Duodenal mucosa (tissue), 2 donors: Measurements from ENCODE around the gene HECTD4.
"Not testable (repeated sequence)": the region's sequence is repeated elsewhere in the genome, so short reads cannot be mapped to it uniquely, and the experiment has no call there.

Experiments used
- H3K27ac ChIP-seq: one replicate; pipeline ENCODE4 v1.7.0; 2013; ENCODE audit warnings: low read depth, low read length
- H3K27me3 ChIP-seq, 2 donors: one replicate each; pipeline ENCODE4 v1.7.0; 2013; ENCODE audit warnings: low read length in 2 of 2, control low read depth in 1 of 2; ENCODE audit not compliant: insufficient read depth in 2 of 2, control insufficient read depth in 1 of 2
- H3K36me3 ChIP-seq, 2 donors: one replicate each; pipeline ENCODE4 v1.7.0; 2013; ENCODE audit warnings: low read length in 2 of 2, control low read depth in 1 of 2; ENCODE audit not compliant: insufficient read depth in 2 of 2, control insufficient read depth in 1 of 2
- H3K4me1 ChIP-seq, 2 donors: one replicate each; pipeline ENCODE4 v1.7.0; 2013; ENCODE audit warnings: low read length in 2 of 2, control low read depth in 1 of 2; ENCODE audit not compliant: insufficient read depth in 2 of 2, control insufficient read depth in 1 of 2
- H3K4me3 ChIP-seq, 2 donors: one replicate each; pipeline ENCODE4 v1.7.0; 2013; ENCODE audit warnings: low read length in 2 of 2, low read depth in 1 of 2
- H3K9ac ChIP-seq, 2 donors: one replicate each; pipeline ENCODE4 v1.7.0; 2013; ENCODE audit warnings: low read length in 2 of 2, low read depth in 1 of 2
- H3K9me3 ChIP-seq, 2 donors: one replicate each; pipeline ENCODE4 v1.7.0; 2013; ENCODE audit warnings: low read length in 2 of 2, control low read depth in 1 of 2; ENCODE audit not compliant: control insufficient read depth in 1 of 2

Gene HECTD4

DNA sequence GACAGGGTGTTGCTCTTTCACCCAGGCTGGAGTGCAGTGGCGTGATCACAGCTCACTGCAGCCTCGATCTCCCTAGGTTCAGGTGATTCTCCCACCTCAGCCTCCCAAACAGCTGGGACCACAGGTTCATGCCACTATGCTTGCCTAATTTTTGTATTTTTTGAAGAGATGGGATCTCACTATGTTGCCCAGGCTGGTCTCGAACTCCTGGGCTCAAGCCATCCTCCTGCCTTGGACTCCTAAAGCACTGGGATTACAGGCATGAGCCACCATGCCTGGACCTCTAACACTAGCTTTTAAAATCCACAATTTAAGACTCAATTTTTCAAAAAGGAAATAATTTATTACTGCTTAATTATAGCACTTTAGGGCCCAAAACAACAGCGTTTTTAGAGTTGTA, 149.0 kb downstream of the HECTD4 start:
- no peak overlapping the region for H3K4me3 ChIP-seq
- H3K4me1 ChIP-seq = no peaks in the 10 kb centered on the region
- peaks cover 45 to 88% of the 10 kb centered on the region in 2 donors for H3K36me3 ChIP-seq
- no peaks in the 10 kb centered on the region for H3K9me3 ChIP-seq
- no peaks in the 10 kb centered on the region for H3K27me3 ChIP-seq
- no peak overlapping the region for H3K27ac ChIP-seq
- H3K9ac ChIP-seq = no peak overlapping the region

DNA sequence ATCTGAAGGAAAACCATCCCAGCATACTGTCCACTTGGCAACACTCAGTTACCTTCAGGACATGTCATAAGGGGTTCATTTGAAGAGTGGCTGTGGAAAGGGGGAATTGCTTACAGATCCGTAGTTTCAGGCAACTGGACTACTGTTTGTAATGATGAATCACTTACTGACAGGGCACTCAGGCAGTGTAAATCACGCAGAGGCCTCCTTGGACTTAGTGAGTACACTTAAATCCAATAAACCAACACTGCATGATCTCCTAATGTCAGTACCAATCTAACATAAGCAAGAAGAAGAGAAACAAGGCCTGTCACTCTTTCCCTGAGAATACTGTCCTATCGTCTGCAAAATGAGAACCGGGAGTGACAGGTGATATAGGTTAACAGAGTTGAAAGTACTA, 152.1 kb downstream of the HECTD4 start:
- Histone ChIP-seq H3K4me1 (no peaks in the 10 kb centered on the region), H3K9me3 (no peaks in the 10 kb centered on the region), H3K9ac (no peak overlapping the region), H3K27me3 (no peaks in the 10 kb centered on the region), H3K36me3 (peaks cover 37 to 85% of the 10 kb centered on the region in 2 donors), H3K4me3 (no peak overlapping the region), H3K27ac (no peak overlapping the region)

DNA sequence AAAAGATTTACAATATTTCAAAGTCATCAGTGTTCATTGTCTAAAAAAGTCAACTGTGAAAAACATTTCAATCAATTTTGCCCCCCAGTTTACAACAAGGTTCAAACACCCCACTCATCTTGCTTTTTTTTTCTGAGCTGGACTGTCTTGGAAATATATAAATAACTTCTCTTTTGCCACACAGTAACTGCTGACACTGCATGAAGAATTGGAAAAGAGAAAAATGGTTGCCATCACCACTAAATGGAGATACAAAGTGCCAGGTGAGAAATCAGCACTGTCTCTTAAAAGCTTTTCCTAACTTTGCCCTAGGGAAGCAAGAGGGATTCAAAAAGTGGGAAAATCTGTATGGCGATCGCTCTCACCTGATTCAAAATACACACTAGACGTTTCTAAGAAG, 155.5 kb downstream of the HECTD4 start:
- peaks cover 30 to 68% of the 10 kb centered on the region in 2 donors for H3K36me3 ChIP-seq

DNA sequence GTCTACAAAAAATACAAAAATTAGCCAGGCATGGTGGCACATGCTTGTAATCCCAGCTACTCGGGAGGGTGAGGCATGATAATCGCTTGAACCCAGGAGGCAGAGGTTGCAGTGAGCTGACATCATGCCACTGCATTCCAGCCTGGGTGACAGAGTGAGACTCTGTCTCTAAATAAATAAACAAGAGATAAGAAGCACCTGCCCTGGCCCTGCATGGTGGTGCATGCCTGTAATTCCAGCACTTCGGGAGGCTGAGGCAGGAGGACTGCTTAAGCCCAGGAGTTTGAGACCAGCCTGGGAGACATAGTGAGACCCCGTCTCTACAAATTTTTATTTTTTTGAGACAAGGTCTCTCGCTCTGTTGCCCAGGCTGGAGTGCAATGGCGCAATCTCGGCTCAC, 161.6 kb downstream of the HECTD4 start:
- peaks cover 10 to 24% of the 10 kb centered on the region in 2 donors for H3K36me3 ChIP-seq
- not testable (repeated sequence) for H3K4me3 ChIP-seq

More for the DNA sequence above, 155.5 kb downstream of the HECTD4 start:
- Histone ChIP-seq H3K9ac (no peak overlapping the region), H3K4me1 (no peaks in the 10 kb centered on the region), H3K4me3 (no peak overlapping the region), H3K9me3 (no peaks in the 10 kb centered on the region), H3K27me3 (no peaks in the 10 kb centered on the region), H3K27ac (no peak overlapping the region)

DNA sequence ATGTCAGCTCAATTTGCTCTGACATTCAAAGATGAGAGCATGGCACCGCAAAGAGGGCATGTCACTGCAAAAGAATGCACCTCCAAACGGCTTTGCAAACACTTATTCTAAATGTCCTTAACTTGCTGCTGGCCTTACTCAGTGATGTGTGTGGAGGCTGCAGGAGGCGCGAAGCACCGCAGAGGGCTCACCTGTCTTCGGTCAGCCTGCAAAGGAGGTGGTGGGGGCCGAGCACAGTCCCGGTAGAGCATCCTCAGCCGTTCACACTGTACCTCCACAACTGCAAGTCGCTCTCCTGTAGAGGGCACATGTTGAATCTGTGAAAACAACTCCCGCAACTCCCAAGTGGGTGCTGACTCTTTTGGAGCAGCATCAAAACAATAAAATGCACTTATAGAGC, 163.0 kb downstream of the HECTD4 start:
- H3K4me1 ChIP-seq = no peaks in the 10 kb centered on the region
- no peaks in the 10 kb centered on the region for H3K27me3 ChIP-seq
- H3K27ac ChIP-seq = no peak overlapping the region
- H3K9ac ChIP-seq = no peak overlapping the region
- peaks cover 17 to 27% of the 10 kb centered on the region in 2 donors for H3K36me3 ChIP-seq
- no peak overlapping the region for H3K4me3 ChIP-seq
- H3K9me3 ChIP-seq = no peaks in the 10 kb centered on the region

More for the DNA sequence above, 161.6 kb downstream of the HECTD4 start:
- H3K27me3 ChIP-seq, H3K9me3 ChIP-seq, H3K27ac ChIP-seq, H3K4me1 ChIP-seq, H3K9ac ChIP-seq: not testable (repeated sequence)

DNA sequence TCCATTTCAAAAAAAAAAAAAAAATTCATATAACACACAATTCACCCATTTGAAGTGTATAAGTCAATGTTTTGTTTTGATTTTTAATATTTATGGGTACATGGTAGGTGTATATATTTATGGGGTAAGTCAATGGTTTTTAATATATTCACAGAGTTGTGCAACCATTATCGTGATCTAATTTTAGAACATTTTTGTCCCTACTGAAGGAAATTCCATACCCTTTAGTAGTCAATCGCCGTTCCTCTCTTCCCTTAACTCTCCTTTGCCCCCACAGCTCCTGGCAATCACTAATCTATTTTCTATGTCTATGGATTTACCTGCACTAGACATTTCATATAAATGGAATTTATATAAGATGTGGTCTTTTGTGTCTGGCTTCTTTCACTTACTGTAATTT, 164.1 kb downstream of the HECTD4 start:
- Histone ChIP-seq H3K4me3 (no peak overlapping the region), H3K27ac (no peak overlapping the region), H3K27me3 (no peaks in the 10 kb centered on the region), H3K9me3 (no peaks in the 10 kb centered on the region), H3K9ac (no peak overlapping the region), H3K4me1 (no peaks in the 10 kb centered on the region), H3K36me3 (peaks cover 19 to 30% of the 10 kb centered on the region in 2 donors)

DNA sequence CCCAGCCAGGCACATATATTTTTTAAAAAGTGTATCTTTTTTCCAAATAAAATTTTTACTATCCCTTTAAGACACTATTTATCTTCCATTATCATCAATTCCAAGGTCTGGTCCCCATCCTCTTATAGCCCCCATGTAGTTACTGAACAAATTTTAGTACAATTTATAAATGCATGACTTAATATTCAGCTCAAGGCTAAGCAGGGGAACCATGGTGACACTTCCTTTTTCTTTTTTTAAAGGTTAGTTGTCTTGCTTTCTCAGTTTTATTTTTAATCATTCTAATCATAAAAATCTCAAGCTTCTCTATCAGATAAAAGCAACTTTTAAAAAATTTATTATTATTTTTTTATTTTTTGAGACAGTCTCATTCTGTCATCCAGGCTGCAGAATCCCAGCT, 164.6 kb downstream of the HECTD4 start:
- Histone ChIP-seq H3K9me3 (no peaks in the 10 kb centered on the region), H3K4me1 (no peaks in the 10 kb centered on the region), H3K4me3 (no peak overlapping the region), H3K27me3 (no peaks in the 10 kb centered on the region), H3K9ac (no peak overlapping the region), H3K36me3 (peaks cover 19 to 26% of the 10 kb centered on the region in 2 donors), H3K27ac (no peak overlapping the region)

DNA sequence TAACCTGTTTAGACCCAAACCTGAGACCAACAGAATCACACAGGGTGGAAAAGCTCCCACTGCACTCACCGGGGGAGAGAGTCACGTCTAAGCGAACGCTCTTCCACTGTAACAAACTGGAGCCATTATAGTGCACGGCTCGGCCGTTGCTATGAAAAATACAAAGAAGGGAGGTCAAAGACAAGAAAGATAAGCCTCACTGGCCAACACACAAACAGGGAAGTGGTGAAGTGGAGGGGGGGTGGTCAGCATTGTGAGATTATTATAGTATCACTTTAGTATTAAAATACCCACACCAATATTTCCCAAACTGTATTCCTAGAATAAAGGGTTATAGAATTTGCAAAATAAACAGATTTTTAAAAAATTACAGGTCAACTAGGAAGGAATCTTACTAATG, 166.0 kb downstream of the HECTD4 start:
- Histone ChIP-seq H3K27ac (no peak overlapping the region), H3K9me3 (no peaks in the 10 kb centered on the region), H3K4me3 (no peak overlapping the region), H3K4me1 (no peaks in the 10 kb centered on the region), H3K27me3 (no peaks in the 10 kb centered on the region), H3K9ac (no peak overlapping the region), H3K36me3 (peaks cover 28 to 40% of the 10 kb centered on the region in 2 donors)

DNA sequence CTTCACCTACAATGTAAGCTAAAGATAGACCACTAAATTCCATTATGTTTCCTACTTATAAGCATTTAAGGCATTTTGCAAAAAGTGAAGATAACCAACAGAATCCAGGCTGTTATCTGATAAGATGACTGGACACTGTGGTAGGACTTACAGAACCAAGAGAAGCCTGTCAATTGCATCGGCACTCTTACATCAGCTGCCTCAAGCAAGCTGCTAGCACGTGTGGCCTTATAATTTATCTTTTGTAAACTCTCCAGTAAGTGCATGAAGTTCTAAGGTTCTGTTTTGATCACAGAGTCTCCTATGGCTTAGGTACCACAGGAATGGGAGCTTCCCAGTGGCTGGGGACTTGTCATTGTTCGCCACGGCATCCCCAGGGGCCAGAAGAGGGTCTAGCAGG, 168.2 kb downstream of the HECTD4 start:
- H3K27ac ChIP-seq = no peak overlapping the region
- no peaks in the 10 kb centered on the region for H3K4me1 ChIP-seq
- H3K9me3 ChIP-seq = no peaks in the 10 kb centered on the region
- no peaks in the 10 kb centered on the region for H3K27me3 ChIP-seq
- H3K36me3 ChIP-seq = peaks cover 36 to 58% of the 10 kb centered on the region in 2 donors
- no peak overlapping the region for H3K4me3 ChIP-seq
- no peak overlapping the region for H3K9ac ChIP-seq

DNA sequence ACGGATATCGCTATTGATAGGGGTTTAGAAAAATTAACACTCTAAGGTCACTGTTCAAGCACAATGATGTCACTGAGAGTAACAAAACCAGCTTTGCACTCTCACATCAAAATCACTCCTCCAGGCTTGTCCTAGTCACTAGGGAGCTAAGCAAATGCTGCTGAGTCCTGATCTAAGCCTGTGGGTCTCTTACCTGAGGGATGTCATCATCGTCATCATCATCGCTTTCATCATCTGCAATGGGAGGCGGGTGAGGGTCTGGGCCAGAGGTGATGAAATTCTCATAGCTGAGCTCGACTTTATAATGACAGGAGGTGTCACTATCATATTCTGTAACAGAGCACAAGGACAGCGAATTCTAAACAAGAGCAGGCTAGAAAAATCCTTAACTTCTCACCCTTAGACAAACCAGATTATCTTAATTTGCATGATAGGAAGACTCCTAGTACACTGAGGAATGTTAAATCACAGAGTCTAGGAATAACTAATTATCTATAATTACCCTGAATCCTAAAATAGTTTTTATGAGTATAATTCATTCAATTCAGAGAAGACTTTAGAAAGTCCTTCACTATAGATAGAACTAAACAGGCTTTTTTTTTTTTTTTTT, 173.8 kb downstream of the HECTD4 start:
- H3K27ac ChIP-seq = no peak overlapping the region
- H3K27me3 ChIP-seq = no peaks in the 10 kb centered on the region
- H3K36me3 ChIP-seq = peaks cover 40 to 67% of the 10 kb centered on the region in 2 donors
- H3K4me3 ChIP-seq = no peak overlapping the region
- H3K9me3 ChIP-seq = no peaks in the 10 kb centered on the region
- no peaks in the 10 kb centered on the region for H3K4me1 ChIP-seq
- no peak overlapping the region for H3K9ac ChIP-seq
